Upper lobe of right lung (tissue), 1 donor: Measurements from ENCODE around the gene LENG1. TPM values are rescaled to one million over a fixed set of nuclear protein-coding genes. Genes with fewer than 3 reads are reported as not detected.
"Not testable (repeated sequence)": the region's sequence is repeated elsewhere in the genome, so short reads cannot be mapped to it uniquely, and the experiment has no call there.

Experiments used
- ATAC-seq: fragments of 200-7000 bp; cut with Tn5 transposase; one replicate; pipeline ENCODE4 v1.9.1; 2020; ENCODE audit warnings: mild to moderate bottlenecking, moderate library complexity
- DNase-seq: peaks from one replicate; pipeline ENCODE4 v3.0.0-alpha.2; 2020
- H3K27ac ChIP-seq: fragments of 200-600 bp; one replicate; pipeline ENCODE4 v1.8.0; 2022
- H3K27me3 ChIP-seq: fragments of 200-600 bp; one replicate; pipeline ENCODE4 v1.8.0; 2022; ENCODE audit warnings: mild to moderate bottlenecking
- H3K36me3 ChIP-seq: fragments of 200-600 bp; one replicate; pipeline ENCODE4 v1.8.0; 2022
- H3K4me1 ChIP-seq: fragments of 200-600 bp; one replicate; pipeline ENCODE4 v1.8.0; 2022
- H3K4me3 ChIP-seq: fragments of 200-600 bp; one replicate; pipeline ENCODE4 v1.8.0; 2022; ENCODE audit warnings: mild to moderate bottlenecking
- H3K9me3 ChIP-seq: fragments of 200-600 bp; one replicate; pipeline ENCODE4 v1.8.0; 2022
- intact Hi-C: fragments of 100-400 bp; cut with DNase I; formaldehyde crosslinking; loops from one replicate; pipeline ENCODE4 v1.11.0; 2022
- long read RNA-seq: library from polyadenylated mRNA; unstranded; transcript quantifications from one replicate; pipeline ENCODE4 v2.0.0, GENCODE V29; 2021
- total RNA-seq: library from RNA; stranded (reverse); fragmentation: NEBNext Ultra II Directional; extraction: Animal tissue kit (Norgen Biotek cat#: 25700); gene quantifications from one replicate; pipeline ENCODE4 v1.2.1, GENCODE V29; 2021
- TF ChIP-seq, protein P1 (sequence below): fragments of 200-600 bp; IDR thresholded peaks from one replicate; pipeline ENCODE4 v1.8.0; 2022; ENCODE audit warnings: antibody characterized with exemption
- donor health status: DM: no; HTN: yes; CAD: no; lungs with severe emphysema.

The LENG1 gene
- total RNA-seq: 9.2 TPM
- long read RNA-seq, transcript LENG1-201 (4 exons, 1,542 nt): major isoform, 11 of 12 reads
- long read RNA-seq, partial matches to known transcripts: 1 of 12 reads
- long read RNA-seq, other reads (novel, unspliced or antisense): 0 of 12 reads

DNA sequence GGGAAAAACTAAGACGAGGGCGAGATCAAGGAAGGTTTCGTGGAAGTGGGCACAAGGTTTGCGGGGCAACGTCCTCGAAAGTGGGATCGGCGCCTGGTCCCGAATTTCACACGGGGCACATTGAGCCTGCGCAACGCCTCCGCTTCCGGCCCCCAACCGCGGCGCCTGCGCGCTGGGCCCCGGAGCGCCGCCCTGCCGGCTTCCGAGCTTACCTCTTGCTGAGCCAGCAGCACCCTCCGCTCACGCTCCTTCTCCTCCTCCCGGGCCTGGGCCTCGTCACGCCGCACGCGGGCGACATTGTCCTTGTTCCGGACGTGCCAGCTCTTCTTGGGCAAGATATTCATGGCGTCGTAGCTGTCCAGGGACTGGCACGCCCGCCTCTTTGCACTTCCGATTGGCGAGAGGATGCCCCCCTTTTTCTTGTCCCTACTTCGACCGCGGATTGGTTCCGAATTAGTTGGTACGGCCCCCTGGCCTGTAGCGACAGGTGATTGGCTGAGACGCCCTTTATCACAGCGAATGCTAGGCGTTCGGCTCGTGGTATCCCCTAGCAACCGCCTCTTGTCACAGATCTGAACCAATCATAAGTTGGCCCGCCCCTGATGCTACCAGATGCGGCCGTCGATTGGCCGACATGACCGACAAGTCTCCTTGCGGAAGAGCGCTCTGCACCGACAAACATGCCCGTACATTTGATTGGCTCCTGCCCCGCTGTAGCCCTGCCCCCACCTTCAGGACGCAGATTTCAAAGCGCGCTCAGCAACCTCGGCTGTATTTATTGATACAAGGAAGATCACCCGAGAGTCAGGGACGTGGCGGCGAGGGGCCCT lies at the start of gene LENG1:
Gene LENG1 (minus strand): TSS at position 370 of the 830 bp plus-strand sequence. CDS start 26 bp downstream, at position 344.
- ATAC-seq (peak; percentile 91), DNase-seq (peak; percentile 98)
- Histone ChIP-seq H3K4me3 (peak within 1 kb of the TSS; percentile 81), H3K27ac (peak within 1 kb of the TSS; percentile 99), H3K4me1 (peaks cover 25% of the 10 kb centered on the region), H3K9me3 (no peaks in the 10 kb centered on the region), H3K27me3 (no peaks in the 10 kb centered on the region), H3K36me3 (peaks cover 36% of the 10 kb centered on the region)
- intact Hi-C loops: no loop called here
- TF ChIP-seq, protein P1, sequence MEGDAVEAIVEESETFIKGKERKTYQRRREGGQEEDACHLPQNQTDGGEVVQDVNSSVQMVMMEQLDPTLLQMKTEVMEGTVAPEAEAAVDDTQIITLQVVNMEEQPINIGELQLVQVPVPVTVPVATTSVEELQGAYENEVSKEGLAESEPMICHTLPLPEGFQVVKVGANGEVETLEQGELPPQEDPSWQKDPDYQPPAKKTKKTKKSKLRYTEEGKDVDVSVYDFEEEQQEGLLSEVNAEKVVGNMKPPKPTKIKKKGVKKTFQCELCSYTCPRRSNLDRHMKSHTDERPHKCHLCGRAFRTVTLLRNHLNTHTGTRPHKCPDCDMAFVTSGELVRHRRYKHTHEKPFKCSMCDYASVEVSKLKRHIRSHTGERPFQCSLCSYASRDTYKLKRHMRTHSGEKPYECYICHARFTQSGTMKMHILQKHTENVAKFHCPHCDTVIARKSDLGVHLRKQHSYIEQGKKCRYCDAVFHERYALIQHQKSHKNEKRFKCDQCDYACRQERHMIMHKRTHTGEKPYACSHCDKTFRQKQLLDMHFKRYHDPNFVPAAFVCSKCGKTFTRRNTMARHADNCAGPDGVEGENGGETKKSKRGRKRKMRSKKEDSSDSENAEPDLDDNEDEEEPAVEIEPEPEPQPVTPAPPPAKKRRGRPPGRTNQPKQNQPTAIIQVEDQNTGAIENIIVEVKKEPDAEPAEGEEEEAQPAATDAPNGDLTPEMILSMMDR: peak; percentile 39

GRCh38 chr19:54208784-54209057 lies 49.2 kb upstream of the LENG1 start:
- Histone ChIP-seq H3K9me3 (no peaks in the 10 kb centered on the region), H3K36me3 (peaks cover 42% of the 10 kb centered on the region), H3K4me1 (peaks cover 68% of the 10 kb centered on the region), H3K4me3 (no peak overlapping the region), H3K27ac (peak overlapping the region; percentile 92), H3K27me3 (no peaks in the 10 kb centered on the region)
- TF ChIP-seq, protein P1: no peak
- intact Hi-C loops: no loop called here
- ATAC-seq (no peak), DNase-seq (no peak)

DNA sequence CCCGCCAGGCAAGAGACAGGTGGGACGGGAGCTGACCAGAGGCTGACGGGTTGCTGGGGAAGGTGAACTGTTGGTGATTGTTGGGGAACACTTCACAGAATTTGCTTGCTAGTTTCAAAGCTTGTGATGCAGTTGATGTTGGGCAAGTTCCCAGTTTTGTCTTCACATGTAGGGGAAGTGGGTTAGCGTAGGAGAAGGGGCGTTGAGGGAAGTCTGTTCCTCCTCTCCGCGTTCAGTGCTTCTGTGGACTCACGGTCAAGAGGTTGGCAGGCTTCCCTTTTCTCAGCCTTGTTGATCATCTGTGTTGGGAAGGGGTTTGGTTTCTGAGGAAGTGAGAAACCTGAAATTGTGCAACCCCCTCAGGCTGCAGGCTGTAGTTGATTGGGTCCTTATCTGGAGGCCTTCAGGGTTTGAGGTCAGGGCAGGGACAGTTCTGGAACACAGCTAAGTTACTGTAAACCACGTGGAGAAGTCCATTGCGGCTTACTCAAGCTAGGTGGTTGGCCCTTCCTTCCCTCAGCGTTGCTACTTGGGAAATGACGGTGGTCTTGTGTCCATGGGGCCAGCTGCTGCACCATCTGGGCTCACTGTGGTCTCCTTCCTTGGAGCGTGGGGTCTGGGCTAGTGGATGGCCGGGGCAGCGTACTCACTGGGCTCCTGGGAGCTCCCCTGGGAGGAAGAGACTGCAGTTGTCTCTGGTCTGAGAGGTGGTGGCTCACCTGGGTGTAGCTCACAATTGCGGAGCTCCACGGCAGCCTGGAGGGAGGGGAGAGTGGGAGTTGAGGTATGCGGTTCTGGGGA lies 48.7 kb upstream of the LENG1 start:
- TF ChIP-seq, protein P1: no peak
- Histone ChIP-seq H3K27ac (peak overlapping the region; percentile 92), H3K4me3 (peak overlapping the region; percentile 21), H3K9me3 (no peaks in the 10 kb centered on the region), H3K4me1 (peaks cover 72% of the 10 kb centered on the region), H3K27me3 (no peaks in the 10 kb centered on the region), H3K36me3 (peaks cover 48% of the 10 kb centered on the region)
- peak; percentile 79 for ATAC-seq
- intact Hi-C loops: no loop called here
- peak; percentile 87 for DNase-seq

DNA sequence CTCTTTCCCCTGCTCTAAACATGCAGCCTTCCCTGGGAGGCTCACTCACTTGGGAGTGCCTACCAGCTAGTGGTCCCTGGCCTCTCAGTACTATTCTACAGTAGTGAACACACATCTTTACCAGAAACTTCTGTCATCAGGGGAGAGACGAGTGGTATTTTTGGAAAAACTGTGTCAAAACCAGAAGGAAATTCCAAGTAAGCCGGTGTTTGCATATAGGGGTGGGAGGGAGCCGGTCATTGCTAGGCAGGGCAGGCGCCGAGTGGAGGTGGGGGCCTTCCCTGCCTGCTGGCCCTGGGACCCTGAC lies 48.1 kb upstream of the LENG1 start:
- no peaks in the 10 kb centered on the region for H3K27me3 ChIP-seq
- intact Hi-C loops: no loop called here
- peaks cover 53% of the 10 kb centered on the region for H3K36me3 ChIP-seq
- ATAC-seq (no peak), DNase-seq (no peak)
- no peaks in the 10 kb centered on the region for H3K9me3 ChIP-seq
- peaks cover 77% of the 10 kb centered on the region for H3K4me1 ChIP-seq
- H3K4me3 ChIP-seq: peak overlapping the region; percentile 21
- TF ChIP-seq, protein P1: no peak
- peak overlapping the region; percentile 92 for H3K27ac ChIP-seq

GRCh38 chr19:54207193-54207592 lies 47.7 kb upstream of the LENG1 start:
- H3K4me3 ChIP-seq: peak overlapping the region; percentile 21
- peaks cover 82% of the 10 kb centered on the region for H3K4me1 ChIP-seq
- H3K9me3 ChIP-seq, H3K27me3 ChIP-seq, ATAC-seq, intact Hi-C loops: not testable (repeated sequence)
- DNase-seq: peak; percentile 78
- peaks cover 58% of the 10 kb centered on the region for H3K36me3 ChIP-seq
- H3K27ac ChIP-seq: peak overlapping the region; percentile 92

DNA sequence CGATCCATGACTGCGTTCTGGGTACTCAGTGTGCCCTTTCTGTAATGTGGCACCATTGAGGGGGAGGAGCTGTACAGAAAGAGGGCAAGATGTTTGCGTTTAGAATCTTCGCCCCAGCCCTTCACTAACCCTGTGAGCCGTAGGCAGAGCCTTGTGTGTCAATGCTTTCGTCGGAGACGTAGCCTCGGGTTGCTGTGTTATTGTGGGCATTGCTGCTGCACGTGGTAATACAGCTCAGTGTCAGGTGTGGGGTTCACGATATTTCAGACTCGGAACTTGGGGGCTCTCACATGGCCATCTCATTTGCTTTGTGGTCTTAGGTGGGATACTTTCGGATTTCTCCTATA lies 47.3 kb upstream of the LENG1 start:
- Histone ChIP-seq H3K4me3 (peak overlapping the region; percentile 21), H3K36me3 (peaks cover 61% of the 10 kb centered on the region), H3K27me3 (no peaks in the 10 kb centered on the region), H3K27ac (peak overlapping the region; percentile 92), H3K4me1 (peaks cover 85% of the 10 kb centered on the region), H3K9me3 (no peaks in the 10 kb centered on the region)
- TF ChIP-seq, protein P1: no peak
- intact Hi-C loops: no loop called here
- no peak for DNase-seq
- no peak for ATAC-seq
